OCI-LY1 (cell line): ENCODE results near the gene MTG2.

Experiments
- EZH2 ChIP-seq: fragments of 200-600 bp; sonication (generic), shearing (Covaris generic); IDR thresholded peaks from 2 replicates; pipeline ENCODE4 v1.8.0; 2017; ENCODE audit warnings: borderline replicate concordance, mixed run types, mild to moderate bottlenecking, antibody characterized with exemption, low read length, moderate library complexity, mixed read lengths
- TF ChIP-seq, protein P1 (sequence below): fragments of 200-600 bp; sonication (generic), shearing (Covaris generic); IDR thresholded peaks from 2 replicates; pipeline ENCODE4 v1.5.1; 2017; ENCODE audit warnings: mild to moderate bottlenecking, antibody characterized with exemption, low read length, moderate library complexity, mixed read lengths

DNA sequence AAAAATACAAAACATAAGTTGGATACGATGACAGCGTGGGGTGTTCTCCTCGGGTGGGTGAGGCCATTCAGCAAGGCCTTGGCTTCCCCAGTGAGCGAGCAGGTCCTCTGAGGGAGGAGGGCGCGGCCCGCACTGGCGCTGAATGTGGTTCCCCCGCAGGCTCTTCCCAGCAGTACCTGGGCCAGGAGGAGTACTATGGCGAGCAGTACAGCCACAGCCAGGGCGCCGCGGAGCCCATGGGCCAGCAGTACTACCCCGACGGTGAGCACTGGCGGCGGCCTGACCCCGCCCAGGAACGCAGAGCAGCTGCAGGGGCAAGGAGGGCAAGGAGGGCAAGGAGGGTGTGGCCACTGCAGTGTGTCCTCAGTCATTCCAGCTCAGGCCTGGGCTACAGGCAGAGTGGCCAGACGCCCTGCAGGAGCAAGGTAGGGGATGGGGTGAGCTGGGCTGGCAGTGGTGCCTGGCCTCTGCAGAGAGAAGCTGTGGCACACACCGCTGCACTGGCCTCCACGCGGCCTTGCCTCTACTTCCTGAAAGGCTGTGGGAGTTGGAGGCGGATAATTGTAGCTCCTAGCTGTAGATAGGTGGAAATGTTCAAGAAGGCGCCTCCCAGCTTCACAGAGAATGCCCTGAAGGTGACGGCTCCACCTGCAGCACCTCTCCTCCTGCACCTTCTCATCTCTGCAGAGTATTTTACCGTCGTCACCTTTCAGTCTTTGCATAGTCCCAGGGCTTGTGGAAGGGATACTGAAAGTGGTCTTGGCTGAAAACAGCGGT lies 18.7 kb upstream of the MTG2 start:
- TF ChIP-seq, protein P1, sequence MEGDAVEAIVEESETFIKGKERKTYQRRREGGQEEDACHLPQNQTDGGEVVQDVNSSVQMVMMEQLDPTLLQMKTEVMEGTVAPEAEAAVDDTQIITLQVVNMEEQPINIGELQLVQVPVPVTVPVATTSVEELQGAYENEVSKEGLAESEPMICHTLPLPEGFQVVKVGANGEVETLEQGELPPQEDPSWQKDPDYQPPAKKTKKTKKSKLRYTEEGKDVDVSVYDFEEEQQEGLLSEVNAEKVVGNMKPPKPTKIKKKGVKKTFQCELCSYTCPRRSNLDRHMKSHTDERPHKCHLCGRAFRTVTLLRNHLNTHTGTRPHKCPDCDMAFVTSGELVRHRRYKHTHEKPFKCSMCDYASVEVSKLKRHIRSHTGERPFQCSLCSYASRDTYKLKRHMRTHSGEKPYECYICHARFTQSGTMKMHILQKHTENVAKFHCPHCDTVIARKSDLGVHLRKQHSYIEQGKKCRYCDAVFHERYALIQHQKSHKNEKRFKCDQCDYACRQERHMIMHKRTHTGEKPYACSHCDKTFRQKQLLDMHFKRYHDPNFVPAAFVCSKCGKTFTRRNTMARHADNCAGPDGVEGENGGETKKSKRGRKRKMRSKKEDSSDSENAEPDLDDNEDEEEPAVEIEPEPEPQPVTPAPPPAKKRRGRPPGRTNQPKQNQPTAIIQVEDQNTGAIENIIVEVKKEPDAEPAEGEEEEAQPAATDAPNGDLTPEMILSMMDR: no peak
- no peak for TF ChIP-seq EZH2
